NT2/D1 (cell line): Measurements from ENCODE around the gene CLEC4G.

Experiments
- DNase-seq: peaks from one replicate; pipeline ENCODE4 v3.0.0-alpha.2; 2011; ENCODE audit warnings: low read depth, low spot score
- H3K27me3 ChIP-seq: 2 replicates; pipeline ENCODE4 v1.6.0; 2011; ENCODE audit warnings: mild to moderate bottlenecking; ENCODE audit not compliant: insufficient read length, insufficient read depth
- H3K36me3 ChIP-seq: 2 replicates; pipeline ENCODE4 v1.6.1; 2011; ENCODE audit warnings: mild to moderate bottlenecking, low read length, mixed read lengths; ENCODE audit not compliant: insufficient read depth, insufficient read length
- H3K4me1 ChIP-seq: 2 replicates; pipeline ENCODE4 v1.5.1; 2011; ENCODE audit not compliant: insufficient read depth, insufficient read length
- H3K4me3 ChIP-seq: 2 replicates; pipeline ENCODE4 v1.5.1; 2011; ENCODE audit warnings: low read depth; ENCODE audit not compliant: insufficient read length
- H3K9ac ChIP-seq: 2 replicates; pipeline ENCODE4 v1.6.0; 2011; ENCODE audit warnings: low read depth; ENCODE audit not compliant: insufficient read length
- H3K9me3 ChIP-seq: 2 replicates; pipeline ENCODE4 v1.5.1; 2011; ENCODE audit warnings: mild to moderate bottlenecking, low read length; ENCODE audit not compliant: insufficient read depth
- SUZ12 ChIP-seq: IDR thresholded peaks from 2 replicates; pipeline ENCODE4 v1.6.1; 2011; ENCODE audit not compliant: insufficient read length, insufficient read depth; ENCODE audit errors: extremely low read depth
- YY1 ChIP-seq: IDR thresholded peaks from 2 replicates; pipeline ENCODE4 v1.6.1; 2011; ENCODE audit not compliant: insufficient read length, insufficient read depth
- ZNF274 ChIP-seq: IDR thresholded peaks from 2 replicates; pipeline ENCODE4 v1.6.1; 2011; ENCODE audit warnings: mild to moderate bottlenecking, low read depth, low read length

The CLEC4G gene

GRCh38 chr19:7744871-7745650 lies 13.2 kb upstream of the CLEC4G start:
- Histone ChIP-seq H3K4me1 (peaks cover 2% of the 10 kb centered on the region), H3K9ac (no peak overlapping the region), H3K27me3 (peaks cover 13% of the 10 kb centered on the region), H3K9me3 (no peaks in the 10 kb centered on the region), H3K36me3 (no peaks in the 10 kb centered on the region), H3K4me3 (no peak overlapping the region)
- DNase-seq: no peak
- no peak for TF ChIP-seq SUZ12
- TF ChIP-seq ZNF274: no peak
- TF ChIP-seq YY1: no peak

GRCh38 chr19:7744199-7744786 lies 12.4 kb upstream of the CLEC4G start:
- Histone ChIP-seq H3K36me3 (no peaks in the 10 kb centered on the region), H3K9me3 (no peaks in the 10 kb centered on the region), H3K4me3 (no peak overlapping the region), H3K27me3 (peaks cover 14% of the 10 kb centered on the region), H3K9ac (no peak overlapping the region), H3K4me1 (peaks cover 2% of the 10 kb centered on the region)
- TF ChIP-seq YY1 (no peak), ZNF274 (no peak), SUZ12 (no peak)
- DNase-seq: no peak

- H3K4me3 ChIP-seq: no peak overlapping the region
- TF ChIP-seq ZNF274: no peak
- no peak for TF ChIP-seq SUZ12
- no peak for TF ChIP-seq YY1
- no peak overlapping the region for H3K9ac ChIP-seq
- peaks cover 14% of the 10 kb centered on the region for H3K27me3 ChIP-seq
- no peak for DNase-seq
- H3K4me1 ChIP-seq: peaks cover 2% of the 10 kb centered on the region
- no peaks in the 10 kb centered on the region for H3K9me3 ChIP-seq
- no peaks in the 10 kb centered on the region for H3K36me3 ChIP-seq
Measured at GRCh38 chr19:7743425-7743841, 11.5 kb upstream of the CLEC4G start.

GRCh38 chr19:7742991-7743390 lies 11.1 kb upstream of the CLEC4G start:
- DNase-seq: no peak
- H3K4me3 ChIP-seq: no peak overlapping the region
- TF ChIP-seq SUZ12 (no peak), YY1 (no peak), ZNF274 (no peak)
- no peaks in the 10 kb centered on the region for H3K9me3 ChIP-seq
- H3K9ac ChIP-seq: no peak overlapping the region
- H3K4me1 ChIP-seq: peaks cover 2% of the 10 kb centered on the region
- peaks cover 14% of the 10 kb centered on the region for H3K27me3 ChIP-seq
- H3K36me3 ChIP-seq: no peaks in the 10 kb centered on the region

GRCh38 chr19:7742575-7742974 lies 10.7 kb upstream of the CLEC4G start:
- no peak overlapping the region for H3K9ac ChIP-seq
- peaks cover 14% of the 10 kb centered on the region for H3K27me3 ChIP-seq
- H3K4me3 ChIP-seq: no peak overlapping the region
- peaks cover 2% of the 10 kb centered on the region for H3K4me1 ChIP-seq
- no peaks in the 10 kb centered on the region for H3K36me3 ChIP-seq
- no peaks in the 10 kb centered on the region for H3K9me3 ChIP-seq
- TF ChIP-seq YY1 (no peak), ZNF274 (no peak), SUZ12 (no peak)
- no peak for DNase-seq

GRCh38 chr19:7740682-7741054 lies 8.8 kb upstream of the CLEC4G start:
- Histone ChIP-seq H3K9ac (no peak overlapping the region), H3K27me3 (peaks cover 20% of the 10 kb centered on the region), H3K36me3 (no peaks in the 10 kb centered on the region), H3K4me1 (peaks cover 2% of the 10 kb centered on the region), H3K4me3 (no peak overlapping the region), H3K9me3 (no peaks in the 10 kb centered on the region)
- no peak for DNase-seq
- TF ChIP-seq ZNF274 (no peak), SUZ12 (no peak), YY1 (no peak)
